Endothelial cell (in vitro differentiated cells): Measurements from ENCODE around the gene TRIM63. TPM values are rescaled to one million over a fixed set of nuclear protein-coding genes. Genes with fewer than 3 reads are reported as not detected.

Experiments used
- total RNA-seq: library from RNA; stranded (reverse); fragmentation: NEBNext Ultra II Directional; extraction: Animal tissue kit (Norgen Biotek cat#: 25700); gene quantifications from one replicate; pipeline ENCODE4 v1.2.1, GENCODE V29; 2021; ENCODE audit not compliant: unreplicated experiment

The TRIM63 gene
- total RNA-seq, 1 donor from 2014 or later = not detected

Other genes with a start within 250 kb of the TRIM63 start
- gene MTFR1L, start 247.7 kb downstream of the TRIM63 start, total RNA-seq = 48.1 TPM
- gene AUNIP, start 208.2 kb downstream of the TRIM63 start, total RNA-seq = 3.3 TPM
- gene PAQR7, start 191.9 kb downstream of the TRIM63 start, total RNA-seq = 18.7 TPM
- 972 TPM for gene STMN1, start 161.2 kb downstream of the TRIM63 start, total RNA-seq
- gene PAFAH2, start 69.6 kb downstream of the TRIM63 start, total RNA-seq = 13.4 TPM
- 1.8 TPM for gene EXTL1, start 45.9 kb downstream of the TRIM63 start, total RNA-seq
- not detected for gene SLC30A2, start 21.5 kb downstream of the TRIM63 start, total RNA-seq
- 6.8 TPM for gene PDIK1L, start 44.2 kb upstream of the TRIM63 start, total RNA-seq
- 13.5 TPM for gene FAM110D, start 91.4 kb upstream of the TRIM63 start, total RNA-seq
- not detected for gene C1orf232, start 101.3 kb upstream of the TRIM63 start, total RNA-seq
- gene ZNF593, start 102.3 kb upstream of the TRIM63 start, total RNA-seq = 17.9 TPM
- not detected for gene ZNF593OS, start 104.2 kb upstream of the TRIM63 start, total RNA-seq
- 10.0 TPM for gene CNKSR1, start 109.9 kb upstream of the TRIM63 start, total RNA-seq
- not detected for gene CATSPER4, start 123.0 kb upstream of the TRIM63 start, total RNA-seq
- gene CEP85, start 166.6 kb upstream of the TRIM63 start, total RNA-seq = 9.7 TPM
- 226 TPM for gene SH3BGRL3, start 212.5 kb upstream of the TRIM63 start, total RNA-seq
- gene UBXN11, start 239.0 kb upstream of the TRIM63 start, total RNA-seq = 16.0 TPM